K562 (cell line): ENCODE data around the gene REEP6. TPM values are rescaled to one million over a fixed set of nuclear protein-coding genes. Genes with fewer than 3 reads are reported as not detected.

ENCODE experiments used
- GTF2A2 ChIP-seq: IDR thresholded peaks from 2 replicates; pipeline ENCODE4 v1.6.1; 2016; ENCODE audit warnings: mild to moderate bottlenecking, missing genetic modification characterization, missing compliant biosample characterization
- NFATC3 ChIP-seq: fragments of 450-650 bp; IDR thresholded peaks from 2 replicates; pipeline ENCODE4 v1.6.1; 2017; ENCODE audit warnings: mild to moderate bottlenecking
- POLR2AphosphoS5 ChIP-seq: IDR thresholded peaks from 2 replicates; pipeline ENCODE4 v1.6.1; 2011; ENCODE audit warnings: mild to moderate bottlenecking, low read depth, low read length, moderate library complexity; ENCODE audit not compliant: control insufficient read depth, insufficient read depth
- SP1 ChIP-seq: sonication (generic); formaldehyde crosslinking; IDR thresholded peaks from 2 replicates; pipeline ENCODE4 v1.8.1; 2022; ENCODE audit warnings: mild to moderate bottlenecking, missing genetic modification reagents
- SREBF2 ChIP-seq: sonication (generic); formaldehyde crosslinking; IDR thresholded peaks from 2 replicates; pipeline ENCODE4 v1.4.0; 2020; ENCODE audit warnings: mild to moderate bottlenecking, missing genetic modification reagents
- ZC3H4 ChIP-seq: sonication (generic); formaldehyde crosslinking; IDR thresholded peaks from 2 replicates; pipeline ENCODE4 v1.9.0; 2021; ENCODE audit warnings: missing genetic modification reagents, borderline replicate concordance
- ZNF239 ChIP-seq: fragments of 250-450 bp; sonication (Bioruptor Pico); IDR thresholded peaks from 2 replicates; pipeline ENCODE4 v1.4.0; 2020; ENCODE audit warnings: mild to moderate bottlenecking
- polyA plus RNA-seq, 8 experiments: library from polyadenylated mRNA; depleted of rRNA in 4 of 8; stranded (reverse) in 5 of 8; unstranded in 3 of 8; fragments of >200 nt; fragmentation: Nextera tagmentation in 2 of 8; fragmentation: Illumina TruSeq in 1 of 8; extraction: Ambion mirVana in 2 of 8; extraction: Trizol in 1 of 8; gene quantifications; 2 replicates each; pipeline versions ENCODE4 v1.2.1 to v1.2.3, GENCODE V29; 2011 to 2014; ENCODE audit warnings: inconsistent platforms in 1 of 8, missing spikeins in 1 of 8
- total RNA-seq, 7 experiments: library from RNA; depleted of rRNA in 6 of 7; stranded (reverse); fragments of >200 nt in 6 of 7; fragmentation: Illumina TruSeq in 2 of 7; extraction: Trizol in 2 of 7; gene quantifications; 2 replicates each; pipeline versions ENCODE4 v1.2.1 to v1.2.3, GENCODE V29; 2011 to 2021; ENCODE audit warnings: low replicate concordance in 1 of 7
- TF ChIP-seq, protein P1 (sequence below): sonication (generic); formaldehyde crosslinking; IDR thresholded peaks from 2 replicates; pipeline ENCODE4 v1.9.0; 2022; ENCODE audit warnings: mild to moderate bottlenecking, missing genetic modification reagents
- TF ChIP-seq, protein P2 (sequence below): sonication (generic); formaldehyde crosslinking; IDR thresholded peaks from 2 replicates; pipeline ENCODE4 v1.8.1; 2023; ENCODE audit warnings: mild to moderate bottlenecking, missing genetic modification reagents
- TF ChIP-seq, protein P3 (sequence below): sonication (generic); formaldehyde crosslinking; IDR thresholded peaks from 2 replicates; pipeline ENCODE4 v1.8.1; 2023; ENCODE audit warnings: mild to moderate bottlenecking, missing genetic modification reagents
- TF ChIP-seq, protein P4 (sequence below): fragments of 250-450 bp; sonication (Bioruptor Pico); IDR thresholded peaks from 2 replicates; pipeline ENCODE4 v1.5.0; 2021; ENCODE audit warnings: mild to moderate bottlenecking, moderate library complexity
- TF ChIP-seq, protein P5 (sequence below): fragments of 450-650 bp; formaldehyde crosslinking; IDR thresholded peaks from 2 replicates; pipeline ENCODE4 v1.4.0; 2020; ENCODE audit warnings: mild to moderate bottlenecking, mixed read lengths
- TF ChIP-seq, protein P6 (sequence below), 3 experiments: fragments of 200-800 bp in 1 of 3; fragments of 250-450 bp in 1 of 3; fragments of 450-650 bp in 1 of 3; sonication (Bioruptor Pico) in 1 of 3; sonication (Bioruptor generic) in 1 of 3; formaldehyde crosslinking in 1 of 3; IDR thresholded peaks; 2 replicates each; pipeline versions ENCODE4 v1.6.1 to v1.8.0; 2016 to 2022; ENCODE audit warnings: mild to moderate bottlenecking in 2 of 3, missing genetic modification characterization in 2 of 3, missing compliant biosample characterization in 1 of 3, moderate library complexity in 1 of 3

Gene REEP6
- total and polyA plus RNA-seq, 9 of the 15 experiments (the other 6 are each of a cell fraction or from before 2014, with no cell fraction given): 1.2 to 64.2 (median 12.7) TPM

DNA sequence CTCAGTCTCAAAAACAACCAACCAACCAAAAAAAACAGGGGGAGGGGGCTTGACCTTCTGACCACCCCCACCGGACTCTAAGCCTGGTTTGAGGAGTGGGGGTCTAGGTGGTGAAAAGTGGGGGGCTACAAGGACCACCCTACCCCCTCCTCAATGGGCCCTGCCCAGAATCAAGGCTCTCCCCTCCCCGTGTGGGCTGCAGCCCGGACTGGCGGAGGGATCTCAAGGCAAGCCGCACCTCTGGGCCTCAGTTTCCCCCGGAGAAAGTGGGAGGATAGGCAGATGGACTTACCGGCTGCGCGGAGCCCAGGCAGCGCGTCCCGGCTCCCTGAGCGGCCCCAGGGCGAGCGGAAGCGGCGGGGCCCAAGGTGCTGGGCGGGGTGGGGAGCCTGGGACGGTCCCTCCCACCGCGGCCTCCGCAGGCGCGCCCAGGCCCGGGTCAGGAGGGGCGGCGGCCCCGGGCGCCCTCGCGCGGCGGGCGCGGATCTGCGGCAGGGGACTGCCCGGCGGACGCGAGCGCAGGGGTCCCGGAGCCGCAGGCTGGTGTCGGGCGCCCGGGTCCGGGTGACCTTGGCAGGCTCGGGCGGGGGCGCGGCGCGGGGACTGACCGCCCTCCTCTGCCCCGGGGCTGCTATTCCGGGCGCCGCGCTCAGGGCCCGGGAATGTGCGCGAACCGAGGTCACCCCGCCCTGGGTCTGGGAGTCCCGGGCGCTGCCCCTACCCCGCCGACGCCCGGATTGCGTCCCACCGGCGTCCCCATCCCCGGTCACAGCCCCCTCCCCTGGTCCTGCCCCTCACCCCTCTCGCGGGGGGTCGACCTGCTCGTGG is 21.9 kb downstream of the REEP6 start, which contains the start of gene ADAMTSL5 (continued):
- TF ChIP-seq, protein P1, sequence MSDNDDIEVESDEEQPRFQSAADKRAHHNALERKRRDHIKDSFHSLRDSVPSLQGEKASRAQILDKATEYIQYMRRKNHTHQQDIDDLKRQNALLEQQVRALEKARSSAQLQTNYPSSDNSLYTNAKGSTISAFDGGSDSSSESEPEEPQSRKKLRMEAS: peak; percentile 55
- TF ChIP-seq, protein P2, sequence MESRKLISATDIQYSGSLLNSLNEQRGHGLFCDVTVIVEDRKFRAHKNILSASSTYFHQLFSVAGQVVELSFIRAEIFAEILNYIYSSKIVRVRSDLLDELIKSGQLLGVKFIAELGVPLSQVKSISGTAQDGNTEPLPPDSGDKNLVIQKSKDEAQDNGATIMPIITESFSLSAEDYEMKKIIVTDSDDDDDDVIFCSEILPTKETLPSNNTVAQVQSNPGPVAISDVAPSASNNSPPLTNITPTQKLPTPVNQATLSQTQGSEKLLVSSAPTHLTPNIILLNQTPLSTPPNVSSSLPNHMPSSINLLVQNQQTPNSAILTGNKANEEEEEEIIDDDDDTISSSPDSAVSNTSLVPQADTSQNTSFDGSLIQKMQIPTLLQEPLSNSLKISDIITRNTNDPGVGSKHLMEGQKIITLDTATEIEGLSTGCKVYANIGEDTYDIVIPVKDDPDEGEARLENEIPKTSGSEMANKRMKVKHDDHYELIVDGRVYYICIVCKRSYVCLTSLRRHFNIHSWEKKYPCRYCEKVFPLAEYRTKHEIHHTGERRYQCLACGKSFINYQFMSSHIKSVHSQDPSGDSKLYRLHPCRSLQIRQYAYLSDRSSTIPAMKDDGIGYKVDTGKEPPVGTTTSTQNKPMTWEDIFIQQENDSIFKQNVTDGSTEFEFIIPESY (CRISPR knock-in tag): peak; percentile 73
- TF ChIP-seq, protein P3, sequence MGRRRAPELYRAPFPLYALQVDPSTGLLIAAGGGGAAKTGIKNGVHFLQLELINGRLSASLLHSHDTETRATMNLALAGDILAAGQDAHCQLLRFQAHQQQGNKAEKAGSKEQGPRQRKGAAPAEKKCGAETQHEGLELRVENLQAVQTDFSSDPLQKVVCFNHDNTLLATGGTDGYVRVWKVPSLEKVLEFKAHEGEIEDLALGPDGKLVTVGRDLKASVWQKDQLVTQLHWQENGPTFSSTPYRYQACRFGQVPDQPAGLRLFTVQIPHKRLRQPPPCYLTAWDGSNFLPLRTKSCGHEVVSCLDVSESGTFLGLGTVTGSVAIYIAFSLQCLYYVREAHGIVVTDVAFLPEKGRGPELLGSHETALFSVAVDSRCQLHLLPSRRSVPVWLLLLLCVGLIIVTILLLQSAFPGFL (CRISPR knock-in tag): no peak
- TF ChIP-seq SP1 (CRISPR knock-in tag) (peak; percentile 45; the same call in 1 of the 2 replicates), ZNF239 (no peak), GTF2A2 (tag) (no peak), SREBF2 (CRISPR knock-in tag) (no peak), ZC3H4 (CRISPR knock-in tag) (no peak), POLR2AphosphoS5 (no peak), NFATC3 (no peak)
- TF ChIP-seq, protein P4, sequence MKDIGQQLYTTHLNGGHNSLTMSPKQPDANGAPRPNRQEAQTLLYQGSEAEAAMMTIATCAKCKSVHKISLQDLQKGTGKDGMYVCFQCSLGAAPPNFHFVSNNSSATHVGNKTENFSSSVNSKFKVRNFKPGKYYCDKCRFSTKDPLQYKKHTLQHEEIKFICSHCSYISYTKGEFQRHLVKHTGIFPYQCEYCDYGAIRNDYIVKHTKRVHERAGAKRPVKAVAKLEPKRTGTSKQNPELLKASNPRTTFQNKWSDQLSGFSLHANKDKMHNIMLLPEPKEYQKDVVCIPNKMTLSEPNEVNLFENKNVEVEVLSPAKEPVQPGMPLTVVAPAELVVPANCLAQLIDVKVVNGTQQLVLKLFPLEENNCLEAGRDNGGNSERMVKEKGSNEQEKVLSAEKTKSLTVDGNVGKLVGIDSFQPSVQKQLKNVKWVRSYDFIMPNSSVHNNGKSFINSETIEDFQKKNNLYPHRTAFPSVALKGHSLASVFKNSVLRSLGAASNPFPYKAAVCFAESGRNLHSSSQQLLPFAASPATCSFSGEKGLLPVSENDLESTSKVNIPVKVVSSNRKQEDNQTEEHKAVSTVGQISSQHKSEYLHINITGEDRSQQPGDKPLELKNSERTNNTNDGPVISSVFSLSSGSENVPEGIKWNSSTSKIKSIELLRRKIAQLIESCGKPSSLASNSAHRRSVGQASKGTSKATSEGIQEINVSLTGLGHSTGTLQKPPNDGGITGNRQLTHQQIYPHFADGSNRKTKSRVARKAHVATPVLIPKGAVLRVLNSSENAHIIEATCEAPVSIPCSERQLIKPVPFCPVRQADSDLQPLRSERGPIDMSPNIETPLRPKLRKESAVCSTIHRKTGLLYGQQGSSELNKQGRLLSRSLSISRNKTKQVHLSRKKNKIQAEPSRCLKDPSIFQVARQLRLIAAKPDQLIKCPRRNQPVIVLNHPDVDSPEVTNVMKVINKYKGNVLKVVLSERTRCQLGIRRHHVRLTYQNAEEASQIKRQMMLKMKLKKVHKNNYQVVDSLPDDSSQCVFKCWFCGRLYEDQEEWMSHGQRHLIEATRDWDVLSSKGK (CRISPR knock-in tag): no peak
- TF ChIP-seq, protein P5, sequence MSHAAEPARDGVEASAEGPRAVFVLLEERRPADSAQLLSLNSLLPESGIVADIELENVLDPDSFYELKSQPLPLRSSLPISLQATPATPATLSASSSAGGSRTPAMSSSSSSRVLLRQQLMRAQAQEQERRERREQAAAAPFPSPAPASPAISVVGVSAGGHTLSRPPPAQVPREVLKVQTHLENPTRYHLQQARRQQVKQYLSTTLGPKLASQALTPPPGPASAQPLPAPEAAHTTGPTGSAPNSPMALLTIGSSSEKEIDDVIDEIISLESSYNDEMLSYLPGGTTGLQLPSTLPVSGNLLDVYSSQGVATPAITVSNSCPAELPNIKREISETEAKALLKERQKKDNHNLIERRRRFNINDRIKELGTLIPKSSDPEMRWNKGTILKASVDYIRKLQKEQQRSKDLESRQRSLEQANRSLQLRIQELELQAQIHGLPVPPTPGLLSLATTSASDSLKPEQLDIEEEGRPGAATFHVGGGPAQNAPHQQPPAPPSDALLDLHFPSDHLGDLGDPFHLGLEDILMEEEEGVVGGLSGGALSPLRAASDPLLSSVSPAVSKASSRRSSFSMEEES (CRISPR knock-in tag): no peak
- TF ChIP-seq, protein P6, sequence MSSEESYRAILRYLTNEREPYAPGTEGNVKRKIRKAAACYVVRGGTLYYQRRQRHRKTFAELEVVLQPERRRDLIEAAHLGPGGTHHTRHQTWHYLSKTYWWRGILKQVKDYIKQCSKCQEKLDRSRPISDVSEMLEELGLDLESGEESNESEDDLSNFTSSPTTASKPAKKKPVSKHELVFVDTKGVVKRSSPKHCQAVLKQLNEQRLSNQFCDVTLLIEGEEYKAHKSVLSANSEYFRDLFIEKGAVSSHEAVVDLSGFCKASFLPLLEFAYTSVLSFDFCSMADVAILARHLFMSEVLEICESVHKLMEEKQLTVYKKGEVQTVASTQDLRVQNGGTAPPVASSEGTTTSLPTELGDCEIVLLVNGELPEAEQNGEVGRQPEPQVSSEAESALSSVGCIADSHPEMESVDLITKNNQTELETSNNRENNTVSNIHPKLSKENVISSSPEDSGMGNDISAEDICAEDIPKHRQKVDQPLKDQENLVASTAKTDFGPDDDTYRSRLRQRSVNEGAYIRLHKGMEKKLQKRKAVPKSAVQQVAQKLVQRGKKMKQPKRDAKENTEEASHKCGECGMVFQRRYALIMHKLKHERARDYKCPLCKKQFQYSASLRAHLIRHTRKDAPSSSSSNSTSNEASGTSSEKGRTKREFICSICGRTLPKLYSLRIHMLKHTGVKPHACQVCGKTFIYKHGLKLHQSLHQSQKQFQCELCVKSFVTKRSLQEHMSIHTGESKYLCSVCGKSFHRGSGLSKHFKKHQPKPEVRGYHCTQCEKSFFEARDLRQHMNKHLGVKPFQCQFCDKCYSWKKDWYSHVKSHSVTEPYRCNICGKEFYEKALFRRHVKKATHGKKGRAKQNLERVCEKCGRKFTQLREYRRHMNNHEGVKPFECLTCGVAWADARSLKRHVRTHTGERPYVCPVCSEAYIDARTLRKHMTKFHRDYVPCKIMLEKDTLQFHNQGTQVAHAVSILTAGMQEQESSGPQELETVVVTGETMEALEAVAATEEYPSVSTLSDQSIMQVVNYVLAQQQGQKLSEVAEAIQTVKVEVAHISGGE (CRISPR knock-in tag; IDR thresholded peaks at IDR 0.05): peak in 1 of 3 experiments; percentile 50; a peak in 2 of 6 replicates
